Hematopoietic multipotent progenitor cell treated with erythropoietin and hydrocortisone succinate and interleukin-3 and kit ligand, for 15 days (in vitro differentiated cells): ENCODE results near the gene GDF11.

Experiments
- DNase-seq: peaks from one replicate; pipeline ENCODE4 v3.0.0-alpha.2; 2015; ENCODE audit warnings: low spot score

The GDF11 gene

DNA sequence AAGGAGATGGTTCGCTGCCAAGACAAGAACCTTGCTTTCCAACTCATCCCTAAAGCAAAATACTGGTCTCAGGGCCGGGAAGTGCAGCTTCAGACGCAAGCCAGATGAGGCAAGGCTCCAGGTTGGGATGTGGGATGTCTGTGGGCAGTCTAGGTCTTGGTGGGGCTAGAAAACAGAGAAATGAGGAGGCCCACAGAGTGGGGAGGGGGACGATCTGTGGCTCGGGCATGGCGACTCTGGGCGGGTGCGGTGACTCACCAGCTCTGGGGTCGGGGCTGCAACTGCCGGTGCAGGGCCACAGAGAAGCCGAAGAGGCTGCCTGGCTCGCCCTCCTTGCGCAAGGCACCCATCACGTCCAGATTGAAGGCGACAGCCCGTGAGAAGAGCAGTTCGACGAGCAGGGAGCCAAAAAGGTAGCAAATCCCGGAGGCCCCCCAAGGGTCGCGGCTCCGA is 35.7 kb upstream of the GDF11 start:
- no peak for DNase-seq

DNA sequence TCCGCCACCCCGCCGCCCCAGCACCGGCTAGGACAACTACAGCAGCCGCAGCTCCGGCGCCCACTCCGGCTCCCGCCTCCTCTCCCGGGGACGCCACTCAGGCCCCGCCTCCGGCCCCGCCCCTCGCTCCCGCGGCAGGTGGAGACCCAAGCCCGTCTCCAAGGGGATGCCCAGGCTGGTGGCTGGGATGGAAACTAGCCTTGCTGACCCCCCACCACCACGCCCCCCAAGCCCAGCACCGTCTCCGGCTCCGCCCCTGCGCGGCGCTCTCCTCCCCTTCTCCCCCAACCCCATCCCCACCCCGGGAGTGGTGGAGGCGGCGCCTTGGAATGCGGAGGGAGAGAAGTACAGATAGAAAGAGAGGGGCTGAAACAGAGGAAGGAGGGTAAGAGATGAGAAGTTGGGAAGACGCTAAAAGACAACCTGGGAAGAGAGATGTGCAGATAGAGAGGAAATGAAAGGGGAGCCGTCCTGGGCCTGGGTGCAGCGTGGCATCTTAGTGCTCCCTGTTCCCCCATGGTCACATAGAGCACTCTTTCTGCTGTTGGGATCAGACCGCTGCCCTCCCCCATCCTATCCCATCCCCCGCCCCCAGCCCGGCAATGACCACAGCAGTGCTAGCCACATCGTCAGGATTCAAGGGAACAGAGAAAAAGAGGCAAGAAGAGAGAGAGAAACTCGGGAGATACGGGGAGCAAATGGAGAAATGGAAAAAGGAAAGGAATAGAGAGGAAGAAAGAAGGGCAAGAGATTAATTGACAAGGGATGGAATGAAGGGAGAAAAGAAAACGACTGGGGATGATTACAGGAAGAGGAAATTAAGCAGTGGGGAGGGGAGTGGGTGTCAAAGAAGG is 34.9 kb upstream of the GDF11 start, which contains the start of gene ITGA7:
Gene ITGA7 (minus strand): TSS at position 64 of the 854 bp plus-strand sequence. CDS start 222 bp downstream, outside the sequence.
- DNase-seq, result no peak

DNA sequence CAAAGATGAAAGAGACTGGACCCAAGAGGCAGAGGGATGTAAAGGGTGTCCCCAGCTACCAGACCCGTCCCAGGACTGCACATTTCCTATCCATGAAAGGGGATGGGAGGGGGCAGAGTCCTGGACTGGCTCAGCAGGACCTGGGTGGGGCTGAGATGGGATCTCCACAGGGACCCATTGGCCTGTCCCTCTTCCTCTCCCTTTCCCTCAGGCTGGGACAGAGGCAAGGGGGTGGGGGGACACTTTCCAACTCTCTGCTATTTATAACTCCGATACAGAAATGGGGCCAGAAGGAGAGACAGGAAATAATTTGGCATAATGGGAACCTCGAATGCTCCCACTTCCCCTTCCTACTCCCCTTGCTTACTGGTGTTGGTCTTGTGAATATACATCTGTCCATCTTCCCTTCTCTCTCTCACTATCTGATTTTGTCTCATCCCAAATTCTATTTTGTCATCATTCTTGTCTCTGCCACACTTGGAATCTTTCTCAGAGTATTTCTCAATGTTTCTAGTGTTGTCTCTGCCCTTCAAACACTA is 34.2 kb upstream of the GDF11 start:
- no peak for DNase-seq

DNA sequence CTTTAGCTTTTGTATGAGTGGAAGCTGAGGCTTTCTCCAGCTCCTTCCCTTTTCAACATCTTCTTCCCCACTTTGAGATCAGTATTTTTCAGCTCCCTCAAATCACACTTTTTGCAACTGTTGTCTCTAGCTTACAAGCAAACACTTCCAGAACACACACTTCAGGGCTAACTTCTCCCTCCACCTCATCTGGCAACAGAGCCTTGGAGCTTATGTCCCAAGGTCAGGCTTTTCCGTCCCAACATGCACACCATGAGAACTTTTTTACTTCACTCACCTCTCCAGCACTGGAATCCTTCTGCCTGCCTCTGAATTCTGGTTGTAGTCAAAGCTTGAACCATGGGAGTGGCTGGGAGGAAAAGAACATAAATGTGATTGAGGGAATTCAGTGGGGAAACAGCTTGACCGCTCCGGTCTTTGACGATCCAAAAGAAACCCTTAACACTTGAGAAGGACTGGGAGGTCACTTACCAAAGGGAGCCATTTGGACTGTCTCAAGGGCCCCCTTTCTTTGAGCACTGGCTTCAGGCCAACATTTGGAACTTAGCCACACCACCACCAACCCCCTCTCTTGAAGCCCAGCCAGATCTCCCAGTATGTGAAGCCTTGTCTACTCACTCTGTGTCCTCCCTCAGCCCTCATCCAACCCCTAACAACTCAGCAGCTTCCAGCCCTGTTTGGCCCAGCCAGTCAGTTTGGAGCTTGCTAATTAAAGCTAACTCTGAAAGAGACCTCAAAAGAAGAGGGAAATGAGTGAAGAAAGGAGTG is 31.0 kb upstream of the GDF11 start:
- no peak for DNase-seq

DNA sequence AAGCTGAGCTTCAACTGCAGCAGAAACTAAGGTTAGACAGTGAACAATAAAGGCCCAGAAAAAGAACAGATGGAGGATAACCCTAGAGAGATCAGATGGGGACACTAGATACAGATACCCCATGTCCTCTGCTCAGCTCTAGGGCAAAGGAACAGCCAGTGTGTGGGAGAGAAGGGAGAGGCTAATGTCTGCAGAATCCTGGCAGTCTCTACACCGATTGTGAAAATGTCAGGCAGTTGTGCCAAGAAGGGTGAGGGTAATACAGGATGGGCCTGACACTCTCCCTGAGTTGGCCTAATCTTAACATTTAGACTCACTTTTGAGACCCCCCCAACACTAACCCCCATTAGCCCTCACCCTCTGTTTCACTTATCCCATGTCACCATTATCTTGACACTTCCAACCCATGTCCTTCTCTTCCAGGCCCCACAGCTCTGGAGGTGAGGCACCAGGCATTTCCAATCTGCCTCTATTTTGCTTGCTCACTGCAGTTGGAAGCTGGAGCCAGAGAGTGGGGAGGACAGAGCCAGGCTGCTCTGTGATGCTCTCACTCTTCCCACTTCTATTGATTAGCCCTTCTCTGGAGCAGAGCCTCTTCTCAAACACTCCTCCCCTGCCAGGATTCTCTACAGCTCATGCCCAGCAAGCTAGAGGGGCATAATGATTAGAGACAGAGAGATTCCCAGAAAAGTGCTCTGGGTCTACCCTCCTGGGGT is 30.1 kb upstream of the GDF11 start:
- DNase-seq, result no peak

DNA sequence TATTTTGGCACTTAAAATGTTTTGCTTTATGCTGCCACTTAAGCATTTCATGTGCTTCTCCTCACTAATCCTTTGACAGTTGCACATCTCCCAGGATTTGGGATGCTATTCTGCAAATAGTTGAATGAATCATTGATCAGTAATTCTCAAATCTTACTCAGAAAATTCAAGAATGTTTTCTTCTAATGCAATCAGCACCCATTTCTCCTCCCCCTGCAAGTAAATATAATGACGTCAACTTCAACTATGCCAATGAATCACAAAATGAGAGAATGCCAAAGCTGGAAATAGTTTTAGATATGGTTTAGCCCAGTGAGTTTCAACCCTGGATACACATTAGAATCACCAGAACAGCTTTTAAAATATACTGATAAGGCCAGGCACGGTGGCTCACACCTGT is 29.2 kb upstream of the GDF11 start:
- no peak for DNase-seq

DNA sequence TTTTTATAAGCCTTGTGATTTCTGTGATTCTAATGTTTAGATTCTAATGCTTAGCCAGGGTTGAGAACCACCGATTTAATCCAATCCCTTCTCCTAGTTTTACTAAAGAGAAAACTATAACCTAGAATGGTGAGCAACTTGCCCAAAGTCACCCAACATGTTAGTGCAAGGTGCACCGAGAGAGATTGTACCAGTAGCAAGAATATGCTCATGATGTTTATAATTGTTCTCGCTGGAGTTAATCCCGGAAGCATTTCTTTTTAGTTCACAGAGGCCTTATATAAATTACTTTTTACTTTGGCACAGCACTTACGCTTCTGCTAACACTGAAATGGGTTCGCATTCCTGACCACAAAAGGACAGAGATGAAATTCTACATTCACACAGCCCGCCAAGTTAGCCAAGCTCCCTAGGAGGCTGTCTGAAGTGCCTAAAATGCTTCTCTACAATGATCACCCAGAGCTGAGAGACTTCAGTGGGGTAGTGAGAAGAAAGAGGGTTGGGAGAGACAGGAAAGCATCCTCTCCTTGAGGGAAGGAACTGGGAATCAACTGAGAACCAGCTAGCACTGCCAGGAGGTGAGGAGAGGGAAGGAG is 27.7 kb upstream of the GDF11 start:
- DNase-seq, result no peak

DNA sequence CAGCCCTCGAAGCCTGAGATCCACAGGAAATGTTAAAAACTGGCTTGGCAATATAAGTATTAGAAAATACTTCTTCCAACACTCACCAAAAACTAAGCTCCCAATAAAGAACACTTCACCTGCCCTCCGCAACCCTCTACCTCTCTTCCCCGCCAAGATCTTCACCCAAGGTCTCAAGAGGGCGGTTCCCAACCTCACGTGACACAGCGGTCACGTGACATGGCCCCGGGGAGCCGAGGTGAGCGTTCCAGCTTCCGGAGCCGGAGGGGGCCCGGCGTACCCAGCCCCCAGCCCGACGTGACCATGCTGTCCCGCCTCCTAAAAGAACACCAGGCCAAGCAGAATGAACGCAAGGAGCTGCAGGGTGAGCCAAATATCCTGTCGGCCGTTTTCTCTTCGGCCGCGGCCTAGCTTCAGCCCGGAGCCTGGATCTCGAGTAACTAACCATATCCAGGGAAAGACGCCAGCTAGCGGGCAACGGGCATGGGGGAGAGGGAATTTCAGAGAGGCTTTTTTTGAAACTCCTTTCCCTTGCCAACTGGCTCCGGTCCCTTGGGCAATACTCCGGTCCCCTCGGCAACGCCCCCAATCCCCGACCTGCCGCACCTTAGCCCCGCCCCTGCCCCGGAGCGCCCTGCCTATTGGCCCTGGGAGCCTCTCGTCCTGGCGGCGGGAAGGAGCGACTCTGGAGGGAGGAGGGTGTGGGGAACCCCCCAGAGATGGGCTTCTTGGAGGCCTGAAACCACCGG is 26.9 kb upstream of the GDF11 start, which contains the start of gene BLOC1S1:
Gene BLOC1S1 (plus strand): TSS at position 214 of the 749 bp plus-strand sequence. CDS start 6 bp downstream, at position 220.
- peak; percentile 93 for DNase-seq

DNA sequence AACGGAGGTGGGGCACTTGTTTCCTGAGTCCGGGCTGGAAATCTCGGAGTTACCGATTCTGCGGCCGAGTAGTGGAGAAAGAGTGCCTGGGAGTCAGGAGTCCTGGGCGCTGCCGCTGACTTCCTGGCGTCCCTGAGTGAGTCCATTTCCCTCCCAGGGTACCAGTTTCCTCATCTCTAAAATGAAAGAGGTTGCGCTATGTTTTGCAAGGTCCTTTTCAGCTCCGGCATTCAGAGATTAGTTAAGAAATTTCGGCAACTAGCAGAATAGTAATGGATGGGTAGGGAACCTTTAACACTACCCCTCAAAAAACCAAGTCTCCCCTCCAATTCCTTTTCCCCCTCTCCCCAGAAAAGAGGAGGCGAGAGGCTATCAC is 26.4 kb upstream of the GDF11 start:
- no peak for DNase-seq

DNA sequence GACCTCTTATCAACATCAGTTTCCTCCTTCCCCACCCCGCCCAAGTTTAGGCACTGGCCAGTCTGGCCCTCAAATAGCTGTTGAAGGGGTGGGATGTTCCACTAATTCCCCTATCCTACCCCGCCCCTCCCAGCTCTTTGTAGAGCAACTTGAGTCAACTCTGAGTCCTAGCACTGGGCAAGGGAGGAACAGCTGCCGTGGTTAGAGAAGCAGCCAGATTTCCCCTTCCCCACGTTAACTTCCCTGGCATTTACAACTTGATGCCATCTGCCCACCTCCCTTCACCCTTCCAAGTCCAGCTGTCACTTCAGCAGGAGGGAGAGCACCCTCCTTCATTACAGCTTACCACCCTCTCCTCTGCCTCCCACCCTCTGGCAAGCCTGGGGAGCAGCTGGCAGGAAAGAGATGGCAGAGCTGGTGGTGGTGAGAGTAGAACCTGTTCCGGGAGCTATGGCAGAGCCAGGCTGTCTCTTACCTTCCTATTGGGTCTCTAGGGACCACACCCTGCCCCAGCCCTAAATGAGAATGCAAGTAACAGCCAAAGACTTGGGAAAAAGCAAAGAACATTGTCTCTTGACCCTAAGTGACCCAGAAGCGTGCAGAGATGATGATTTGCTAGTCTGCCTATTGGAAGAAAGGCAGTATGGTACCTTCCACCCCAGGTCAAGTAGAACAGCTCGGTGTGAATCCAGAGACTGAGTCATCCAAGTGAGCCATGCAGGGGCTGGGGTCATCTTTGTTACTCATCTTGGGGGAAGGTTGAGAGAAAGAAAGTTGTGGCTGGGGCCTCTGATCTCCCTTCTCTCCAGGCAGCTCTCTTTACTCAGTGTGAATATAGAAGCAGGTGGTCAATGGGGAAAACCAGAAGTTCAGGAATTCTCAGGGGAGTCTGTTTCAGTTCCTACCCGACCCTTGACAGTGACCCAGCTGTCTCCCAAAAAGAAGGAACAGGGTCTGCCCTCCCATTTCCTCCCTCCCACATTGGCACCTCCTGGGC is 25.6 kb upstream of the GDF11 start:
- DNase-seq, result no peak

DNA sequence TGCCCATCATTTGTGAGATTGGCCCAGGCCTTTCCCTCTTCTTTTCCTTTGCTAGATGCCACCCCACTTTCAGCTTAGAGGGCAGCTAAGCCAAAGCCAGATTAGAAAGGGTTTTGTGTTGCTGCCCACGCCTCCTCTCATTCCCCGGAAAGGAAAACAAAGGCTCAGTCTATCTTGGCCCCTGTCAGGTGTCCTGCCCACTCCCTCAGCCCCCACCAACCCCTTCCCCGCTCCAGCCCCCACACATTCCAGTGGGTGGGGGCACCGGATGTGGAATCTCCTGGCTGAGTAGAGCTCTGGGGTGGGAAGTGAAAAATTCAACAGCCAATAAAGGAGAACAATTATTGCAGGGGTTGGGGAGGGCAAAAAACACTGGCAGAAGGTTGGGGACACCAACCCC is 24.9 kb upstream of the GDF11 start:
- DNase-seq, result no peak

DNA sequence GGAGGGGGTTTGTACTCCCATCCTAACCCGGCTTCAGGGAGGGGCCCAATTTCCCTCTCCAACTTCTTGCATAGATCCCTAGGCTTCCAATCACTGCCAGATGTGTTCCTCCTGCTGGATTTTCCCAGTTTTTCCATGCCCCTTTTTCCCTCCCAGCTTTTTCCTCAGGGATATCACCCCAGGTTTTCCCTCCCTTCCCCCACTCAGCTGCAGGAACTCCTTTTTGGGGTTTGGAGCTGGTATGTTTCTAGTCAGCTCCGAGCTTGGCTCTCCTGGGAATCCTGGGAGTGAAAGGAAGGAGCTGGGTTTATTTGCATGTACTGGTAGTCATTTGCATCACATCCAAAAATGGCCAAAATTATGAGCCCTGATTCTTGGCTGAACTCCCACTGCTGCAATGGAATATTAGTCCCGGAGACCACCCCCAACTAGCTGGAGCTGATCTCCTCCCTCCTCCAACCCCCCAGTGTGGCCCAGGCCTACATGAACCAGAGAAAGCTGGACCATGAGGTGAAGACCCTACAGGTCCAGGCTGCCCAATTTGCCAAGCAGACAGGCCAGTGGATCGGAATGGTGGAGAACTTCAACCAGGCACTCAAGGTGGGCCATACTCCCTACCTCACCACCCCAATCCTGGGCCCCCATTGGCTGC is 24.2 kb upstream of the GDF11 start:
- DNase-seq, result no peak

DNA sequence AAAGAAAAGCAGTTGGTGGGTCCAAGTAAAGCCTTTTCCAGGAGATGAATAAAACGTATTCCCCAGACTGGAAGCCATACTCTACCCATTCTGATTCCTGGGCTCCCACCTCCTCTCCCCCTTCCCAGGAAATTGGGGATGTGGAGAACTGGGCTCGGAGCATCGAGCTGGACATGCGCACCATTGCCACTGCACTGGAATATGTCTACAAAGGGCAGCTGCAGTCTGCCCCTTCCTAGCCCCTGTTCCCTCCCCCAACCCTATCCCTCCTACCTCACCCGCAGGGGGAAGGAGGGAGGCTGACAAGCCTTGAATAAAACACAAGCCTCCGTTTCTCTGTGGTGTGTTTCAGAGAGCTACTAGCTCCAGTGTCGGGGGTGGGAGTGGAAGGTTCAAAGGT is 23.6 kb upstream of the GDF11 start:
- DNase-seq, result no peak

DNA sequence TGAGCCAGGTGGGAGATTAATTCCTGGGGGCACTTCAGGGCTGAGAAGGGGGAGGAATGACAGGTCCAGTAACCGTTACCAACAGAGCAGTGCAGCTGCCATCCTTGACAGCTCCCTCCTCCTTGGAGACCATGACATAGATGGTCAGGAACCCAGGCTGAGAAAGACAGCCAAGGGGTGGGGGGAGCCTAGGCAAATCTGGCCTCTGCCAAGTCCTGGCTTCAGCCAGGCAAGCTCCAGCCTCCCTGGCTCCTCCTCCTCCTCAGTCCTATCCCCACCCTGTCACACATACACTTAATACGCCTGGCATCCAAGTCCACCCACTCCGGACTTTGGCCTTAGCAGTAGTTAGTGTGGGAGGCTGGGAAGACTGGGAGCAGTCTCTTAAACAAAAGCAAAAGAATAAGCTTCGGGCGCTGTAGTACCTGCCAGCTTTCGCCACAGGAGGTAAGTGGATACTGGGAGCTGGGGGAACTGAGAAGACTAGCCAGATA is 22.8 kb upstream of the GDF11 start, which contains the start of gene RDH5:
Gene RDH5 (plus strand): TSS at position 323 of the 494 bp plus-strand sequence. CDS start 792 bp downstream, outside the sequence.
- no peak for DNase-seq

DNA sequence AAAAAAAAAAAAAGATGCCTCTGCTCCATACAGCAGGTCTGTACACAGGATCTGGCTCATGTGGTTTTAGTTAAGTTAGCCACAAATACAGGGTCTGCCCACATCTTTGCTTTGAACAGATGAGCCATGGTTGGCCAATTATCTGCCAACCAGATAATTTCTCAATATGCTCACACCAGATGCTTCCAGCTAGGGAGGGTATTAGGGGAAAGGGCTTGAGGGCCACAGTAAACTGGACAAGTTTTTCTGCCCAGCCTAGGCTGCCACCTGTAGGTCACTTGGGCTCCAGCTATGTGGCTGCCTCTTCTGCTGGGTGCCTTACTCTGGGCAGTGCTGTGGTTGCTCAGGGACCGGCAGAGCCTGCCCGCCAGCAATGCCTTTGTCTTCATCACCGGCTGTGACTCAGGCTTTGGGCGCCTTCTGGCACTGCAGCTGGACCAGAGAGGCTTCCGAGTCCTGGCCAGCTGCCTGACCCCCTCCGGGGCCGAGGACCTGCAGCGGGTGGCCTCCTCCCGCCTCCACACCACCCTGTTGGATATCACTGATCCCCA is 22.0 kb upstream of the GDF11 start:
- no peak for DNase-seq

DNA sequence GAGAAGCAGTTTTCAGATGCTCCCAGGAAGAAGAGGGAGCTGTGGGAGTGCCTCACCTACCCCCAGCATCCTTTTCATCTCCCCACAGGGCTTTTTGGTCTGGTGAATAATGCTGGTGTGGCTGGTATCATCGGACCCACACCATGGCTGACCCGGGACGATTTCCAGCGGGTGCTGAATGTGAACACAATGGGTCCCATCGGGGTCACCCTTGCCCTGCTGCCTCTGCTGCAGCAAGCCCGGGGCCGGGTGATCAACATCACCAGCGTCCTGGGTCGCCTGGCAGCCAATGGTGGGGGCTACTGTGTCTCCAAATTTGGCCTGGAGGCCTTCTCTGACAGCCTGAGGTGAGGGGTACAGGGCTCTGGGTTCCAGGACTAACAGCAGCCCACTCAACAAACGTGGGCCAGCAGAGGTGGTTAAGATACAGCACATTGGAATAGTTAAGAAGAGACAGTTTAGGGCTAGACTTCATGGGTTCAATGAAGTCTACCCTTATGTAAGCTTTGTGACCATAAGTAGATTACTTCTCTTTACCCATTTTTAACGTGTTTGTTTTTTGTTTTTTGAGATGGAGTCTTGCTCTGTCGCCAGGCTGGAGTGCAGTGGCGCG is 21.2 kb upstream of the GDF11 start:
- DNase-seq, result no peak

DNA sequence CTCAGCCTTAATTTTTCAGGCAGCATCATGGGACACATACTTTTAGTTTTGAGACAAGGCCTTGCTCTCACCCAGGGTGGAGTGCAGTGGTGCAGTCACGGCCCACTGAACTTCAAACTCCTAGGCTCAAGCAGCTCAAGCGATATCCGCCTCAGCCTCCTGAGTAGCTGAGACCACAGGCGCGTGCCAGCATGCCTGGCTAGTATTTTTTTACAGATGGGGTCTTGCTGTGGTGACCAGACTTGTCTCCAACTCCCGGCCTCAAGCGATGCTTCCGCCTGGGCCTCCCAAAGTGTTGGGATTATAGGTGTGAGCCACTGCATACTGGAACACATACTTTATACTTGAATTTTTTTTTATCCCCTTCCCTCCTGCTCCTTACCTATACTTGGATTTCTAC is 20.0 kb upstream of the GDF11 start:
- no peak for DNase-seq
